Hepatocyte (in vitro differentiated cells): ENCODE results near the gene EME2.

Experiments
- EZH2 ChIP-seq: fragments of 200-600 bp; sonication (generic); IDR thresholded peaks from 2 replicates; pipeline ENCODE4 v1.6.1; 2016; ENCODE audit warnings: antibody characterized with exemption, mild to moderate bottlenecking, borderline replicate concordance
- EZH2phosphoT487 ChIP-seq: fragments of 200-600 bp; sonication (generic); IDR thresholded peaks from one replicate; pipeline ENCODE4 v1.6.1; 2018; ENCODE audit warnings: antibody characterized with exemption, mild to moderate bottlenecking, low read depth, moderate library complexity; ENCODE audit not compliant: unreplicated experiment, severe bottlenecking
- TF ChIP-seq, protein P1 (sequence below): fragments of 200-600 bp; sonication (generic); IDR thresholded peaks from 2 replicates; pipeline ENCODE4 v1.5.1; 2016; ENCODE audit warnings: antibody characterized with exemption, mild to moderate bottlenecking; ENCODE audit not compliant: poor library complexity

DNA sequence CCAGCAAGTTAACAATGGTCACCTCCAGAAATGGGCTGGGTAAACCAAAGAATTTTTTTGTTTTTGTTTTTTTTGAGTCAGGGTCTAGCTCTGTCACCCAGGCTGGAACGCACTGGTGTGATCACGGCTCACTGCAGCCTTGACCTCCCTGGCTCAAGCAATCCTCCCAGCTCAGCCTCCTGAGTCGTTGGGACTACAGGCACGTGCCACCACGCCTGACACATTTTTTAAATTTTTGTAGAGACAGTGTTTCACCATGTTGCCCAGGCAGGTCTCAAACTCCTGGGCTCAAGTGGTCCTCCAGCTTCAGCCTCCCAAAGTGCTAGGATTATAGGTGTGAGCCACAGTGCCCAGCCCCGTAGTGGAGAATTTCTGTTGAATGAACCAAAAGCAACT is 8.1 kb downstream of the EME2 start:
- TF ChIP-seq, protein P1, sequence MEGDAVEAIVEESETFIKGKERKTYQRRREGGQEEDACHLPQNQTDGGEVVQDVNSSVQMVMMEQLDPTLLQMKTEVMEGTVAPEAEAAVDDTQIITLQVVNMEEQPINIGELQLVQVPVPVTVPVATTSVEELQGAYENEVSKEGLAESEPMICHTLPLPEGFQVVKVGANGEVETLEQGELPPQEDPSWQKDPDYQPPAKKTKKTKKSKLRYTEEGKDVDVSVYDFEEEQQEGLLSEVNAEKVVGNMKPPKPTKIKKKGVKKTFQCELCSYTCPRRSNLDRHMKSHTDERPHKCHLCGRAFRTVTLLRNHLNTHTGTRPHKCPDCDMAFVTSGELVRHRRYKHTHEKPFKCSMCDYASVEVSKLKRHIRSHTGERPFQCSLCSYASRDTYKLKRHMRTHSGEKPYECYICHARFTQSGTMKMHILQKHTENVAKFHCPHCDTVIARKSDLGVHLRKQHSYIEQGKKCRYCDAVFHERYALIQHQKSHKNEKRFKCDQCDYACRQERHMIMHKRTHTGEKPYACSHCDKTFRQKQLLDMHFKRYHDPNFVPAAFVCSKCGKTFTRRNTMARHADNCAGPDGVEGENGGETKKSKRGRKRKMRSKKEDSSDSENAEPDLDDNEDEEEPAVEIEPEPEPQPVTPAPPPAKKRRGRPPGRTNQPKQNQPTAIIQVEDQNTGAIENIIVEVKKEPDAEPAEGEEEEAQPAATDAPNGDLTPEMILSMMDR: no peak
- TF ChIP-seq EZH2 (no peak), EZH2phosphoT487 (no peak)
